Tracheal epithelial cell (primary cell): ENCODE measurements around the gene KRTAP10-4. TPM values are rescaled to one million over a fixed set of nuclear protein-coding genes. Genes with fewer than 3 reads are reported as not detected.

ENCODE experiments used
- total RNA-seq: library from RNA; depleted of rRNA; stranded (reverse); fragments of >200 nt; gene quantifications from 2 replicates; pipeline ENCODE4 v1.2.1, GENCODE V29; 2014

Gene KRTAP10-4
- total RNA-seq, result not detected in 2 replicates

GRCh38 chr21:44573630-44574456 lies at the start of gene KRTAP10-4:
KRTAP10-4 (plus strand) TSS chr21:44573729; CDS start chr21:44573759, 30 bp downstream.

GRCh38 chr21:44539991-44540666 lies 33.4 kb upstream of the KRTAP10-4 start, which contains the start of gene KRTAP10-1:
KRTAP10-1 (minus strand) TSS chr21:44540195; CDS start chr21:44540150, 45 bp downstream.

GRCh38 chr21:44551340-44551961 lies 22.1 kb upstream of the KRTAP10-4 start, which contains the start of gene KRTAP10-2:
KRTAP10-2 (minus strand) TSS chr21:44551505; CDS start chr21:44551458, 47 bp downstream.

GRCh38 chr21:44558695-44559094 lies 14.8 kb upstream of the KRTAP10-4 start, which contains the start of gene KRTAP10-3:
KRTAP10-3 (minus strand) TSS chr21:44558795; CDS start chr21:44558715, 80 bp downstream.

DNA sequence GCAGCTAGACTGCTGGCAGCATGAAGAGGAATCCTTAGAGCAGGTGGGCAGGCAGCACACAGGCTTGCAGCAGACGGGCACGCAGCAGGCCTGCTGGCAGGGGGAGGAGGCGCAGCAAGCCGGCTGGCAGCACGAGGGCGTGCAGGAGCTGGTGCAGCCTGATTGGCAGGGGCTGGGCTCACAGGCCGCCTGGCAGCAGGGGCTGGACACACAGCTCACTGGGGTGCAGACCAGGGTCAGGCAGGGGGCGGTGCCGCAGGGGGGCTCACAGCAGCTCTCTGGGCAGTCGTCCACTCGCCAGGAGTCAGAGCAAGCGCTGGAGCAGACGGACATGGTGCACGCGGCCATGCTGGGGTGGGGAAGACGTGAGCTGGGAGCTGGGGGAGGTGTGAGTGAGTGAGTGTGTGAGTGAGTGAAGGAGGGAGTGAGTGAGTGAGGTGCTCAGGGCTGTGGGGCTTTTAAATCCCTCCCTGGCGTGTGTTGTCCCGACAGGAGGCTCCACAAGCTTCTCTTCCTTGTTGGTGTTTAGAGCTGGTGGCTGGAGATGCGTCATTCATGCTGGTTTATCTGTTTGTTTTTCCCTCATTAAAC lies 6.8 kb downstream of the KRTAP10-4 start, which contains the start of gene KRTAP10-5:
TSS of gene KRTAP10-5 (minus strand) at position 374 of the 591 bp plus-strand sequence. CDS start at position 348, 26 bp downstream.

GRCh38 chr21:44592446-44593311 lies 19.1 kb downstream of the KRTAP10-4 start, which contains the start of gene KRTAP10-6:
KRTAP10-6 (minus strand) TSS chr21:44592505; CDS start chr21:44592484, 21 bp downstream.

DNA sequence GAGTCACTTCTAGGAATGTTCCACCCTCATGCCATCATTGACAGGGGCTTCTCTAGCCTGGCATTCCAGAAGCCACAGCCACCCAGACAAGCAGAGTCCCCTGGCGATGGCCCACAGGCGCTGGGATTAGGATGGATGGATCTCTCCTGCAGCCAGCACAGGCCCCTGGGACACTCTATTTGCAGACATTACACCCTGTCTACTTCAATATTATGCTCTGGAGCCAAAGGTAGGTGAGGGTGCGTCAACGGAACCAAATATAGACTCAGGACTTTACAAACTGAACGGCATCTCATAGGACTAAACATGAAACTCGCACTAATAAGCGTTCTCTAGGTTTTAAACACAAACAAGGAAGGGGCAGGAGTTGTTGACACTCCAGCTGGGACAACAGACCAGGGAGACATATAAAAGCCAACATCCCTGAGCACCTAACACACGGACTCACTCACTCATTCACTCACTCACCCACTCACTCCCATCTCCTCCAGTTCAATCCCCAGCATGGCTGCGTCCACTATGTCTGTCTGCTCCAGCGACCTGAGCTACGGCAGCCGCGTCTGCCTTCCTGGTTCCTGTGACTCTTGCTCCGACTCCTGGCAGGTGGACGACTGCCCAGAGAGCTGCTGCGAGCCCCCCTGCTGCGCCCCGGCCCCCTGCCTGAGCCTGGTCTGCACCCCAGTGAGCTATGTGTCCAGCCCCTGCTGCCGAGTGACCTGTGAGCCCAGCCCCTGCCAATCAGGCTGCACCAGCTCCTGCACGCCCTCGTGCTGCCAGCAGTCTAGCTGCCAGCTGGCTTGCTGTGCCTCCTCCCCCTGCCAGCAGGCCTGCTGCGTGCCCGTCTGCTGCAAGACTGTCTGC lies 26.8 kb downstream of the KRTAP10-4 start, which contains the start of gene KRTAP10-7:
TSS of gene KRTAP10-7 (plus strand) at position 480 of the 861 bp plus-strand sequence. CDS start at position 505, 25 bp downstream.

GRCh38 chr21:44612029-44612486 lies 38.5 kb downstream of the KRTAP10-4 start, which contains the start of gene KRTAP10-8:
KRTAP10-8 (plus strand) TSS chr21:44612079; CDS start chr21:44612101, 22 bp downstream.

Other genes starting within 250 kb of the KRTAP10-4 start
- 5.1 and 7.9 TPM in 2 replicates for gene CFAP410, start 234.3 kb upstream of the KRTAP10-4 start, total RNA-seq
- under 0.01 and 0.24 TPM in 2 replicates for gene TRPM2, start 220.1 kb upstream of the KRTAP10-4 start, total RNA-seq
- gene LRRC3, start 118.2 kb upstream of the KRTAP10-4 start, total RNA-seq, result 0.43 and 0.72 TPM in 2 replicates
- gene KRTAP10-1, start 33.5 kb upstream of the KRTAP10-4 start, total RNA-seq, result not detected in 2 replicates
- gene KRTAP10-2, start 22.2 kb upstream of the KRTAP10-4 start, total RNA-seq, result not detected in 2 replicates
- gene KRTAP10-3, start 14.9 kb upstream of the KRTAP10-4 start, total RNA-seq, result not detected in 2 replicates
- not detected in 2 replicates for gene KRTAP10-5, start 6.9 kb downstream of the KRTAP10-4 start, total RNA-seq
- not detected in 2 replicates for gene KRTAP10-6, start 18.8 kb downstream of the KRTAP10-4 start, total RNA-seq
- gene KRTAP10-7, start 26.9 kb downstream of the KRTAP10-4 start, total RNA-seq, result not detected in 2 replicates
- not detected in 2 replicates for gene KRTAP10-8, start 38.4 kb downstream of the KRTAP10-4 start, total RNA-seq
- not detected in 2 replicates for gene KRTAP10-9, start 53.4 kb downstream of the KRTAP10-4 start, total RNA-seq
- gene KRTAP10-10, start 63.6 kb downstream of the KRTAP10-4 start, total RNA-seq, result not detected in 2 replicates
- not detected in 2 replicates for gene KRTAP10-11, start 72.7 kb downstream of the KRTAP10-4 start, total RNA-seq
- not detected in 2 replicates for gene KRTAP12-4, start 80.9 kb downstream of the KRTAP10-4 start, total RNA-seq
- gene KRTAP12-3, start 84.2 kb downstream of the KRTAP10-4 start, total RNA-seq, result not detected in 2 replicates
- not detected in 2 replicates for gene KRTAP12-2, start 93.2 kb downstream of the KRTAP10-4 start, total RNA-seq
- gene KRTAP12-1, start 108.4 kb downstream of the KRTAP10-4 start, total RNA-seq, result not detected in 2 replicates
- gene KRTAP10-12, start 123.4 kb downstream of the KRTAP10-4 start, total RNA-seq, result not detected in 2 replicates
- gene TSPEAR, start 137.8 kb downstream of the KRTAP10-4 start, total RNA-seq, result not detected in 2 replicates
- 55.4 and 64.3 TPM in 2 replicates for gene UBE2G2, start 228.1 kb downstream of the KRTAP10-4 start, total RNA-seq
- gene SUMO3, start 244.3 kb downstream of the KRTAP10-4 start, total RNA-seq, result 60.0 and 82.1 TPM in 2 replicates